ENCODE data around the gene SERP1. TPM values are rescaled to one million over a fixed set of nuclear protein-coding genes. Genes with fewer than 3 reads are reported as not detected.

Gene SERP1
- 124 and 159 TPM in 2 replicates for total RNA-seq

GRCh38 chr3:150546226-150547044, at the start of gene SERP1, which contains the start of gene EIF2A:
Gene SERP1 (minus strand): TSS chr3:150546496. CDS start chr3:150546135, 361 bp downstream.
Gene EIF2A (plus strand): TSS chr3:150546787. CDS start chr3:150546803, 16 bp downstream.

Other genes starting within 250 kb of the SERP1 start
- gene TSC22D2, start 138.2 kb downstream of the SERP1 start, total RNA-seq, result 5.7 and 10.2 TPM in 2 replicates
- gene EIF2A, start 291 bp upstream of the SERP1 start, total RNA-seq, result 110 and 131 TPM in 2 replicates
- gene SELENOT, start 56.8 kb upstream of the SERP1 start, total RNA-seq, result 145 and 189 TPM in 2 replicates
- gene ERICH6, start 157.4 kb upstream of the SERP1 start, total RNA-seq, result 0.06 and 0.13 TPM in 2 replicates
- 13.3 and 15.0 TPM in 2 replicates for gene SIAH2, start 216.7 kb upstream of the SERP1 start, total RNA-seq

All from aortic smooth muscle cell (primary cell).